ENCODE results near the gene LRRC58.

The LRRC58 gene

GRCh38 chr3:120348991-120349854 lies at the start of gene LRRC58 (continued):
- TF ChIP-seq ZNF549 (tag by site-specific recombination; IDR thresholded peaks at IDR 0.05) (no peak), PATZ1 (tag by site-specific recombination; IDR thresholded peaks at IDR 0.05) (peak; percentile 49; the same call in 1 of the 2 replicates), ZNF335 (tag by site-specific recombination; conservative IDR thresholded peaks at IDR 0.05) (peak; percentile 75), ZNF280D (tag by site-specific recombination; IDR thresholded peaks at IDR 0.05) (no peak), ZNF169 (tag by site-specific recombination; IDR thresholded peaks at IDR 0.05) (no peak), ZNF26 (tag by site-specific recombination; IDR thresholded peaks at IDR 0.05) (no peak), ELK4 (IDR thresholded peaks at IDR 0.05; ENCODE audit: borderline replicate concordance, low read depth, low read length) (no peak), ZNF214 (tag by site-specific recombination; IDR thresholded peaks at IDR 0.05; ENCODE audit: borderline replicate concordance) (no peak), SP7 (tag by site-specific recombination; IDR thresholded peaks at IDR 0.05) (peak; percentile 44), IKZF3 (tag by site-specific recombination; IDR thresholded peaks at IDR 0.05) (0 out of 2 replicates have a peak, but pooled peaks have one; percentile 14), ZXDB (tag by site-specific recombination; IDR thresholded peaks at IDR 0.05) (peak; percentile 23; the same call in 1 of the 2 replicates), ZNF473 (tag by site-specific recombination; IDR thresholded peaks at IDR 0.05) (no peak), ZNF623 (tag by site-specific recombination; IDR thresholded peaks at IDR 0.05) (no peak), ZNF174 (tag by site-specific recombination; IDR thresholded peaks at IDR 0.05) (no peak), KLF9 (tag by site-specific recombination; IDR thresholded peaks at IDR 0.05; ENCODE audit: low read depth) (no peak), ZNF324 (tag by site-specific recombination; IDR thresholded peaks at IDR 0.05) (no peak), ZNF692 (tag by site-specific recombination; IDR thresholded peaks at IDR 0.05) (peak; percentile 76; the same call in 1 of the 2 replicates), ZNF404 (tag by site-specific recombination; IDR thresholded peaks at IDR 0.05) (no peak), HOXC10 (CRISPR knock-in tag; IDR thresholded peaks at IDR 0.05) (no peak), ZNF785 (tag by site-specific recombination; IDR thresholded peaks at IDR 0.05) (no peak), YY2 (tag by site-specific recombination; IDR thresholded peaks at IDR 0.05) (no peak), ZNF366 (tag by site-specific recombination; conservative IDR thresholded peaks at IDR 0.05) (no peak), KLF16 (tag by site-specific recombination; IDR thresholded peaks at IDR 0.05) (no peak), SCRT1 (tag by site-specific recombination; IDR thresholded peaks at IDR 0.05; ENCODE audit: borderline replicate concordance) (no peak), GLI2 (tag by site-specific recombination; IDR thresholded peaks at IDR 0.05; ENCODE audit: borderline replicate concordance, low read depth) (no peak), ZNF837 (tag by site-specific recombination; IDR thresholded peaks at IDR 0.05) (no peak), ZFP69B (tag by site-specific recombination; IDR thresholded peaks at IDR 0.05) (peak; percentile 31; the same call in 1 of the 2 replicates), ZNF707 (tag by site-specific recombination; IDR thresholded peaks at IDR 0.05) (no peak), ZNF398 (tag by site-specific recombination; IDR thresholded peaks at IDR 0.05) (peak; percentile 69)

All from HEK293 (cell line).